ENCODE data around the gene AFF3.

DNA sequence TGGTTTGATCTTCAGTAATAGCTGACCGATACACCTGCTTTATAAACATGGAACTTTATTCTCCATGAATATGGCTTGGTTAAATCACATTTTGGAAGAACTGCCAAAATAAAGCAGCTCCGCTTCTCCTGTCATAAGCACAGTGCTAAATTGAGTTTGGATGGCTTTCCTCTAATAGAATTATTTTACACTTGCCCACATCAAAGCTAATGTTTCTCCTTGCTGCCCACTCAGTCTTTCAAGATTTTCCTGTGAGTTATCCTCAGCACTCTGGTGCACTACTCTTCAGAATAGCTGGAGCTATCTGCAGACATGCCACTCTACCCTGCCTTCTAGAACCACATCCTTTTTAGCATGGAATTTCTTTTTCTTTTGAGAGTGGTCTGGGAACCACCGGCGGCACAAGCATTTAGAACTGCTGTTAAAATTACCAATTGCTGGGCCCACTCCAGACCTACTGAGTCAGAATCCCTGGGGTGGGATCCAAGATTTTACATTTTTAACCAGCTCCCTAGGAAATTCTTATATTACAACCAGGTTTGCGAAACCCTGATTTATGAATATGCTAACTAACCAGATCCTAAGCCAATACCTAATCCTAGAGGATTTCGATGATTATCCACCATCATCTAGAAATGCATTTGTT is 283.3 kb downstream of the AFF3 start:
- no peak for TF ChIP-seq POLR2A (IDR thresholded peaks at IDR 0.05)
- TF ChIP-seq, protein P1, sequence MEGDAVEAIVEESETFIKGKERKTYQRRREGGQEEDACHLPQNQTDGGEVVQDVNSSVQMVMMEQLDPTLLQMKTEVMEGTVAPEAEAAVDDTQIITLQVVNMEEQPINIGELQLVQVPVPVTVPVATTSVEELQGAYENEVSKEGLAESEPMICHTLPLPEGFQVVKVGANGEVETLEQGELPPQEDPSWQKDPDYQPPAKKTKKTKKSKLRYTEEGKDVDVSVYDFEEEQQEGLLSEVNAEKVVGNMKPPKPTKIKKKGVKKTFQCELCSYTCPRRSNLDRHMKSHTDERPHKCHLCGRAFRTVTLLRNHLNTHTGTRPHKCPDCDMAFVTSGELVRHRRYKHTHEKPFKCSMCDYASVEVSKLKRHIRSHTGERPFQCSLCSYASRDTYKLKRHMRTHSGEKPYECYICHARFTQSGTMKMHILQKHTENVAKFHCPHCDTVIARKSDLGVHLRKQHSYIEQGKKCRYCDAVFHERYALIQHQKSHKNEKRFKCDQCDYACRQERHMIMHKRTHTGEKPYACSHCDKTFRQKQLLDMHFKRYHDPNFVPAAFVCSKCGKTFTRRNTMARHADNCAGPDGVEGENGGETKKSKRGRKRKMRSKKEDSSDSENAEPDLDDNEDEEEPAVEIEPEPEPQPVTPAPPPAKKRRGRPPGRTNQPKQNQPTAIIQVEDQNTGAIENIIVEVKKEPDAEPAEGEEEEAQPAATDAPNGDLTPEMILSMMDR (IDR thresholded peaks at IDR 0.05) = no peak
